HG03342 (cell line): ENCODE data around the gene KCTD19.
"Not testable (repeated sequence)": the region's sequence is repeated elsewhere in the genome, so short reads cannot be mapped to it uniquely, and the experiment has no call there.

Experiments used
- ATAC-seq: cut with Tn5 transposase; IDR thresholded peaks from one replicate; pipeline ENCODE4 v1.9.1; 2021; ENCODE audit warnings: mild to moderate bottlenecking, moderate library complexity; ENCODE audit not compliant: unreplicated experiment

KCTD19 gene

GRCh38 chr16:67326472-67327309, at the start of gene KCTD19, which contains the start of gene LRRC36:
TSS of gene KCTD19 (minus strand) at chr16:67326741. CDS start at chr16:67326707, 34 bp downstream.
TSS of gene LRRC36 (plus strand) at chr16:67326815. CDS start at chr16:67326863, 48 bp downstream.
- no peak for ATAC-seq

GRCh38 chr16:67376012-67376411, 49.5 kb upstream of the KCTD19 start:
- ATAC-seq, result not testable (repeated sequence)

- no peak for ATAC-seq
These were observed 46.1 kb upstream of the KCTD19 start for GRCh38 chr16:67372664-67373063.

GRCh38 chr16:67370661-67371060, 44.1 kb upstream of the KCTD19 start:
- no peak for ATAC-seq

- no peak for ATAC-seq
These were observed 38.2 kb upstream of the KCTD19 start for GRCh38 chr16:67364600-67365235.

- ATAC-seq, result no peak
These were observed 34.5 kb upstream of the KCTD19 start for GRCh38 chr16:67361038-67361437.

GRCh38 chr16:67359540-67360269, 33.2 kb upstream of the KCTD19 start:
- not testable (repeated sequence) for ATAC-seq

GRCh38 chr16:67357561-67357960, 31.0 kb upstream of the KCTD19 start:
- no peak for ATAC-seq

- ATAC-seq, result no peak
These were observed 29.9 kb upstream of the KCTD19 start for GRCh38 chr16:67356396-67356795.

- not testable (repeated sequence) for ATAC-seq
These were observed 25.9 kb upstream of the KCTD19 start for GRCh38 chr16:67352463-67352862.

- no peak for ATAC-seq
These were observed 23.8 kb upstream of the KCTD19 start for GRCh38 chr16:67350324-67350723.

- ATAC-seq, result no peak
These were observed 22.6 kb upstream of the KCTD19 start for GRCh38 chr16:67349172-67349571.

- no peak for ATAC-seq
These were observed 19.8 kb upstream of the KCTD19 start for GRCh38 chr16:67346341-67346740.

- no peak for ATAC-seq
These were observed 18.9 kb upstream of the KCTD19 start for GRCh38 chr16:67345401-67345800.

GRCh38 chr16:67342616-67343015, 16.1 kb upstream of the KCTD19 start:
- no peak for ATAC-seq

- no peak for ATAC-seq
These were observed 14.7 kb upstream of the KCTD19 start for GRCh38 chr16:67341250-67341649.

- no peak for ATAC-seq
These were observed 12.9 kb upstream of the KCTD19 start for GRCh38 chr16:67339453-67339852.

- ATAC-seq, result no peak
These were observed 10.1 kb upstream of the KCTD19 start for GRCh38 chr16:67336648-67337047.

GRCh38 chr16:67336116-67336515, 9.6 kb upstream of the KCTD19 start:
- no peak for ATAC-seq

GRCh38 chr16:67333315-67333714, 6.8 kb upstream of the KCTD19 start:
- no peak for ATAC-seq

- ATAC-seq, result no peak
These were observed 3.4 kb upstream of the KCTD19 start for GRCh38 chr16:67329901-67330300.
